Stimulated activated memory B cell treated with anti-CD40 and anti-IgM and Interleukin-4, amounts not matched to agents 10 μg/mL and 1 μg/mL and 100 μg/mL, for 72 hours (primary cell): Measurements from ENCODE around the gene ASIC2.

ENCODE experiments used
- ATAC-seq: fragments of 150-1000 bp; cut with Tn5 transposase; 2 replicates; pipeline ENCODE4 v1.10.0; 2021
- H3K27ac Mint-ChIP-seq: one replicate; pipeline ENCODE4 v1.8.0; 2022; ENCODE audit warnings: mild to moderate bottlenecking, mixed read lengths
- H3K27me3 Mint-ChIP-seq: one replicate; pipeline ENCODE4 v1.8.0; 2022; ENCODE audit warnings: mixed read lengths
- H3K36me3 Mint-ChIP-seq: one replicate; pipeline ENCODE4 v1.8.0; 2022; ENCODE audit warnings: mixed read lengths
- H3K4me1 Mint-ChIP-seq: one replicate; pipeline ENCODE4 v1.8.0; 2022; ENCODE audit warnings: mixed read lengths
- H3K4me3 Mint-ChIP-seq: one replicate; pipeline ENCODE4 v1.8.0; 2022; ENCODE audit warnings: mild to moderate bottlenecking, moderate library complexity, mixed read lengths
- H3K9me3 Mint-ChIP-seq: one replicate; pipeline ENCODE4 v1.8.0; 2022; ENCODE audit warnings: mixed read lengths

ASIC2 gene

GRCh38 chr17:33269337-33270060, 23.6 kb downstream of the ASIC2 start:
- Mint-ChIP-seq H3K36me3 (no peaks in the 10 kb centered on the region), H3K27ac (no peak overlapping the region), H3K9me3 (peaks cover 13% of the 10 kb centered on the region), H3K4me3 (no peak overlapping the region), H3K27me3 (no peaks in the 10 kb centered on the region), H3K4me1 (no peaks in the 10 kb centered on the region)
- no peak for ATAC-seq

- no peak overlapping the region for H3K27ac Mint-ChIP-seq
- peaks cover under 1% of the 10 kb centered on the region for H3K27me3 Mint-ChIP-seq
- H3K36me3 Mint-ChIP-seq: no peaks in the 10 kb centered on the region
- H3K4me3 Mint-ChIP-seq: no peak overlapping the region
- H3K4me1 Mint-ChIP-seq: no peaks in the 10 kb centered on the region
- ATAC-seq: no peak
- H3K9me3 Mint-ChIP-seq: peaks cover 13% of the 10 kb centered on the region
These were observed 25.1 kb downstream of the ASIC2 start for GRCh38 chr17:33267851-33268548.

- no peak for ATAC-seq
- Mint-ChIP-seq H3K36me3 (no peaks in the 10 kb centered on the region), H3K27me3 (peaks cover 7% of the 10 kb centered on the region), H3K4me1 (no peaks in the 10 kb centered on the region), H3K4me3 (no peak overlapping the region), H3K9me3 (peaks cover 13% of the 10 kb centered on the region), H3K27ac (no peak overlapping the region)
These were observed 25.8 kb downstream of the ASIC2 start for GRCh38 chr17:33267271-33267790.

GRCh38 chr17:33266611-33267010, 26.5 kb downstream of the ASIC2 start:
- Mint-ChIP-seq H3K27ac (no peak overlapping the region), H3K9me3 (peaks cover 13% of the 10 kb centered on the region), H3K4me3 (no peak overlapping the region), H3K36me3 (no peaks in the 10 kb centered on the region), H3K27me3 (peaks cover 9% of the 10 kb centered on the region), H3K4me1 (no peaks in the 10 kb centered on the region)
- ATAC-seq: no peak

- H3K27ac Mint-ChIP-seq: no peak overlapping the region
- H3K4me3 Mint-ChIP-seq: no peak overlapping the region
These were observed 27.0 kb downstream of the ASIC2 start for GRCh38 chr17:33266116-33266515.

GRCh38 chr17:33263396-33263795, 29.7 kb downstream of the ASIC2 start:
- no peak overlapping the region for H3K27ac Mint-ChIP-seq
- H3K9me3 Mint-ChIP-seq: peaks cover 10% of the 10 kb centered on the region
- no peaks in the 10 kb centered on the region for H3K36me3 Mint-ChIP-seq
- no peak for ATAC-seq
- no peaks in the 10 kb centered on the region for H3K4me1 Mint-ChIP-seq
- no peak overlapping the region for H3K4me3 Mint-ChIP-seq
- H3K27me3 Mint-ChIP-seq: peaks cover 9% of the 10 kb centered on the region

More at GRCh38 chr17:33266116-33266515, 27.0 kb downstream of the ASIC2 start:
- Mint-ChIP-seq H3K27me3 (peaks cover 9% of the 10 kb centered on the region), H3K36me3 (no peaks in the 10 kb centered on the region), H3K4me1 (no peaks in the 10 kb centered on the region), H3K9me3 (peaks cover 13% of the 10 kb centered on the region)
- ATAC-seq: no peak

GRCh38 chr17:33262266-33263123, 30.6 kb downstream of the ASIC2 start:
- peaks cover 9% of the 10 kb centered on the region for H3K27me3 Mint-ChIP-seq
- H3K4me1 Mint-ChIP-seq: no peaks in the 10 kb centered on the region
- no peak overlapping the region for H3K4me3 Mint-ChIP-seq
- no peaks in the 10 kb centered on the region for H3K36me3 Mint-ChIP-seq
- ATAC-seq: no peak
- no peak overlapping the region for H3K27ac Mint-ChIP-seq
- peaks cover 6% of the 10 kb centered on the region for H3K9me3 Mint-ChIP-seq

GRCh38 chr17:33261820-33262219, 31.3 kb downstream of the ASIC2 start:
- Mint-ChIP-seq H3K9me3 (peaks cover 4% of the 10 kb centered on the region), H3K36me3 (no peaks in the 10 kb centered on the region), H3K27me3 (peaks cover 9% of the 10 kb centered on the region), H3K4me3 (no peak overlapping the region), H3K27ac (no peak overlapping the region), H3K4me1 (no peaks in the 10 kb centered on the region)
- ATAC-seq: no peak

GRCh38 chr17:33260638-33261037, 32.5 kb downstream of the ASIC2 start:
- Mint-ChIP-seq H3K9me3 (no peaks in the 10 kb centered on the region), H3K4me1 (no peaks in the 10 kb centered on the region), H3K27me3 (peaks cover 9% of the 10 kb centered on the region), H3K4me3 (no peak overlapping the region), H3K36me3 (no peaks in the 10 kb centered on the region), H3K27ac (no peak overlapping the region)
- ATAC-seq: no peak

GRCh38 chr17:33258296-33258695, 34.8 kb downstream of the ASIC2 start:
- Mint-ChIP-seq H3K4me3 (no peak overlapping the region), H3K36me3 (no peaks in the 10 kb centered on the region), H3K27me3 (peaks cover 9% of the 10 kb centered on the region), H3K4me1 (no peaks in the 10 kb centered on the region), H3K27ac (no peak overlapping the region), H3K9me3 (no peaks in the 10 kb centered on the region)
- ATAC-seq: no peak

GRCh38 chr17:33245183-33245582, 47.9 kb downstream of the ASIC2 start:
- Mint-ChIP-seq H3K4me1 (no peaks in the 10 kb centered on the region), H3K36me3 (no peaks in the 10 kb centered on the region), H3K27me3 (peaks cover 19% of the 10 kb centered on the region), H3K4me3 (no peak overlapping the region), H3K9me3 (no peaks in the 10 kb centered on the region), H3K27ac (no peak overlapping the region)
- no peak for ATAC-seq

- H3K27ac Mint-ChIP-seq: no peak overlapping the region
- H3K4me3 Mint-ChIP-seq: no peak overlapping the region
- peaks cover 13% of the 10 kb centered on the region for H3K27me3 Mint-ChIP-seq
- H3K36me3 Mint-ChIP-seq: no peaks in the 10 kb centered on the region
- no peaks in the 10 kb centered on the region for H3K4me1 Mint-ChIP-seq
- ATAC-seq: no peak
- H3K9me3 Mint-ChIP-seq: no peaks in the 10 kb centered on the region
These were observed 49.4 kb downstream of the ASIC2 start for GRCh38 chr17:33243732-33244131.

GRCh38 chr17:33242375-33243124, 50.5 kb downstream of the ASIC2 start:
- no peak overlapping the region for H3K4me3 Mint-ChIP-seq
- no peaks in the 10 kb centered on the region for H3K4me1 Mint-ChIP-seq
- peaks cover 12% of the 10 kb centered on the region for H3K27me3 Mint-ChIP-seq
- H3K9me3 Mint-ChIP-seq: no peaks in the 10 kb centered on the region
- ATAC-seq: no peak
- no peaks in the 10 kb centered on the region for H3K36me3 Mint-ChIP-seq
- no peak overlapping the region for H3K27ac Mint-ChIP-seq

GRCh38 chr17:33241390-33241789, 51.7 kb downstream of the ASIC2 start:
- Mint-ChIP-seq H3K4me3 (no peak overlapping the region), H3K27me3 (peaks cover 12% of the 10 kb centered on the region)

GRCh38 chr17:33240362-33240761, 52.7 kb downstream of the ASIC2 start:
- peaks cover 12% of the 10 kb centered on the region for H3K27me3 Mint-ChIP-seq
- ATAC-seq: no peak
- no peak overlapping the region for H3K27ac Mint-ChIP-seq
- no peaks in the 10 kb centered on the region for H3K9me3 Mint-ChIP-seq
- H3K36me3 Mint-ChIP-seq: no peaks in the 10 kb centered on the region
- no peaks in the 10 kb centered on the region for H3K4me1 Mint-ChIP-seq
- H3K4me3 Mint-ChIP-seq: no peak overlapping the region

More at GRCh38 chr17:33241390-33241789, 51.7 kb downstream of the ASIC2 start:
- ATAC-seq: no peak
- H3K4me1 Mint-ChIP-seq: no peaks in the 10 kb centered on the region
- no peaks in the 10 kb centered on the region for H3K9me3 Mint-ChIP-seq
- H3K27ac Mint-ChIP-seq: no peak overlapping the region
- H3K36me3 Mint-ChIP-seq: no peaks in the 10 kb centered on the region
